ENCODE data around the gene TMEM158.

The TMEM158 gene

GRCh38 chr3:45188719-45189659 lies 37.1 kb downstream of the TMEM158 start:
- no peak for DNase-seq (ENCODE audit: low read depth)
- TF ChIP-seq, protein P1, sequence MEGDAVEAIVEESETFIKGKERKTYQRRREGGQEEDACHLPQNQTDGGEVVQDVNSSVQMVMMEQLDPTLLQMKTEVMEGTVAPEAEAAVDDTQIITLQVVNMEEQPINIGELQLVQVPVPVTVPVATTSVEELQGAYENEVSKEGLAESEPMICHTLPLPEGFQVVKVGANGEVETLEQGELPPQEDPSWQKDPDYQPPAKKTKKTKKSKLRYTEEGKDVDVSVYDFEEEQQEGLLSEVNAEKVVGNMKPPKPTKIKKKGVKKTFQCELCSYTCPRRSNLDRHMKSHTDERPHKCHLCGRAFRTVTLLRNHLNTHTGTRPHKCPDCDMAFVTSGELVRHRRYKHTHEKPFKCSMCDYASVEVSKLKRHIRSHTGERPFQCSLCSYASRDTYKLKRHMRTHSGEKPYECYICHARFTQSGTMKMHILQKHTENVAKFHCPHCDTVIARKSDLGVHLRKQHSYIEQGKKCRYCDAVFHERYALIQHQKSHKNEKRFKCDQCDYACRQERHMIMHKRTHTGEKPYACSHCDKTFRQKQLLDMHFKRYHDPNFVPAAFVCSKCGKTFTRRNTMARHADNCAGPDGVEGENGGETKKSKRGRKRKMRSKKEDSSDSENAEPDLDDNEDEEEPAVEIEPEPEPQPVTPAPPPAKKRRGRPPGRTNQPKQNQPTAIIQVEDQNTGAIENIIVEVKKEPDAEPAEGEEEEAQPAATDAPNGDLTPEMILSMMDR (IDR thresholded peaks at IDR 0.05; ENCODE audit: low read depth, low read length, missing control alignments): no peak
- no peak overlapping the region for H3K4me3 ChIP-seq (ENCODE audit: low read depth, low read length)

- TF ChIP-seq, protein P1 (IDR thresholded peaks at IDR 0.05; ENCODE audit: low read depth, low read length, missing control alignments): no peak
- DNase-seq (ENCODE audit: low read depth): no peak
- H3K4me3 ChIP-seq (ENCODE audit: low read depth, low read length): no peak overlapping the region
These were observed 38.4 kb downstream of the TMEM158 start for GRCh38 chr3:45187694-45188141.

DNA sequence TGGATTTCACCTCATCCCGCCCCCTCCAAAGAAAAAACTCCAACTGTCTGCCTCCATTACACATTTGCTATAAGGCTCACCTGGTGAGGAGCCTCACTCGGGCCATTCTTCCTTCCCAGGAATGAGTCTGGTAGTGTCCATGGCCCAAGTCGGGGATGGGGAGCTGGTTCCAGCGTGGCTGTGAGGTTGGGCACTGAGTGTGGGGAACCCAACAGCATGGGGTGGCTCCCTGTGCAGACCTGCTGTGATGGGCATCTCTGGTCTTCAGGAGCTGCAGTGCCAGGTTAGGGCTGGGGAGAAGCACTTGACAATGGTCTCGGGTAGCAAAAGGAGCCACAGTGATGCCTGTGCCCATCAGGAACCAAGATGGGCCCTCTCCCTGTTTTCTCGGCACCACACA lies 39.2 kb downstream of the TMEM158 start:
- no peak overlapping the region for H3K4me3 ChIP-seq (ENCODE audit: low read depth, low read length)
- no peak for DNase-seq (ENCODE audit: low read depth)
- TF ChIP-seq, protein P1 (IDR thresholded peaks at IDR 0.05; ENCODE audit: low read depth, low read length, missing control alignments): no peak

DNA sequence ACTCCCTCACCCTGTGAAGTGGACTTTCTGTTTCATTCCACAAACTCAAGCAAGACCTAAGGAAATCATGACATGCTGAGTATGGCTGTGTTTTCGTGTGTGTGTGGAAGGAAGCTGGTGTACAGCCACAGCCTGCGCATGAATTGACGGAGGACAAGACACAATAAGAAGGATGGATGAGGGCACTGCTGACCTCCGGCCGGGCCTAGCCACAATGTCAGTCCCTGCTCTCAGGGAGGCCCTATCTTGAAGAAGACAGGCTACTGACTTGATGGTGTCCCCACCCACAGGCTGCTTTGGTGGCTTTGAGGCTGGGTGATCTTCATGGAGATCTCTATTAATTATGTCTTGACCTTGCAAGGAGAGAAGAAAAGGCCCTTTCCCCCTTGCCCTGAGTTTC lies 40.6 kb downstream of the TMEM158 start:
- DNase-seq (ENCODE audit: low read depth): no peak
- H3K4me3 ChIP-seq (ENCODE audit: low read depth, low read length): no peak overlapping the region
- TF ChIP-seq, protein P1 (IDR thresholded peaks at IDR 0.05; ENCODE audit: low read depth, low read length, missing control alignments): no peak

GRCh38 chr3:45185052-45185451 lies 41.0 kb downstream of the TMEM158 start:
- no peak for DNase-seq (ENCODE audit: low read depth)
- TF ChIP-seq, protein P1 (IDR thresholded peaks at IDR 0.05; ENCODE audit: low read depth, low read length, missing control alignments): no peak

DNA sequence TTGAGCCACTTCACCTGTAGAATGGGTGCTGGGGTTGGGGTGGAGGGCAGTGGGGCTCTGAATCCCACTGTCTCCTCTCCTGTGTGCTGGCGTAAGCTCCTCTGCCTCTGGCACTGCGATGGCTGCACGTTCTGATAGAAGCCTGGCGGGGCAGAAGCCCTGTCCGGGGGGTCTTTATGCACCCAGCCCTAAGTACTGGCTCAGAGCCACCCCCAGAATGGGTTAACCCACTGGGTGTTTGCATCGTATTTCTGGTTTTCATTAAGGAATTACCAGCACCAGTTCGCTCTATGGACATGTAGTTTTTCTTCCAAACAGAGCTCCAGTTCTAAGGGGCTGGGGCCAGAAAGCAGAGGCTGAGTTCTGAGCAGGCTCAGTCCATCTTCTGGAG lies 42.2 kb downstream of the TMEM158 start:
- DNase-seq (ENCODE audit: low read depth): no peak
- no peak overlapping the region for H3K4me3 ChIP-seq (ENCODE audit: low read depth, low read length)

More at GRCh38 chr3:45185052-45185451, 41.0 kb downstream of the TMEM158 start:
- H3K4me3 ChIP-seq (ENCODE audit: low read depth, low read length): no peak overlapping the region

More for the DNA sequence above, 42.2 kb downstream of the TMEM158 start:
- TF ChIP-seq, protein P1 (IDR thresholded peaks at IDR 0.05; ENCODE audit: low read depth, low read length, missing control alignments): no peak
